Erythroblast (primary cell): Measurements from ENCODE around the gene LRRC10B.

Experiments used
- GATA1 ChIP-seq: IDR thresholded peaks from 2 replicates; pipeline ENCODE4 v1.6.1; 2011; ENCODE audit warnings: low read depth, mild to moderate bottlenecking, control low read depth, low read length, moderate library complexity
- POLR2A ChIP-seq: IDR thresholded peaks from 2 replicates; pipeline ENCODE4 v1.6.1; 2011; ENCODE audit warnings: mild to moderate bottlenecking, low read length

GRCh38 chr11:61531044-61531443 is 22.5 kb downstream of the LRRC10B start:
- TF ChIP-seq POLR2A: no peak
- TF ChIP-seq GATA1: no peak
